ENCODE measurements around the gene VWA3A. TPM values are rescaled to one million over a fixed set of nuclear protein-coding genes. Genes with fewer than 3 reads are reported as not detected.

VWA3A gene
- total RNA-seq, 1 experiment from 2014 or later: not detected

DNA sequence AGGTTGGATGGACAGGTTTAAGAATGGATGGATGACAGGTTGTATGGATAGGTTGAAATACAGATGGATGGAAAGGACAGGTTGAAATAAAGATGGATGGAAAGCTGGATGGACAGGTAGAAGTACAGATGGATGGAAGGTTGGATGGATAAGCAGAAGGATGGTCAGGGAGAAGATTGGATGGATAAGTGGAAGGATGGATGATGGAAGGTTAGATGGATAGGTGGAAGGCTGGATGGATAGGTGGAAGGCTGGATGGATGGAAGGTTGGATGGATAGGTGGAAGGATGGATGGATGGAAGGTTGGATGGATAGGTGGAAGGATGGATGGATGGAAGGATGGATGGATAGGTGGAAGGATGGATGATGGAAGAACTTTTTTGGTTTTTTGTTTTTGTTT, 69.1 kb downstream of the VWA3A start:
- Histone ChIP-seq H4K20me1 (ENCODE audit: low read length) (no peaks in the 10 kb centered on the region), H3K27me3 (ENCODE audit: low read length) (no peaks in the 10 kb centered on the region), H3K9me3 (ENCODE audit: low read length) (no peaks in the 10 kb centered on the region), H3K9ac (ENCODE audit: low read length) (no peak overlapping the region), H3K36me3 (ENCODE audit: low read depth, low read length) (no peaks in the 10 kb centered on the region), H3K27ac (ENCODE audit: low read length) (no peak overlapping the region), H3F3A (ENCODE audit: low read length, unreplicated experiment) (no peaks in the 10 kb centered on the region), H3K79me2 (ENCODE audit: low read length) (no peaks in the 10 kb centered on the region), H3K4me1 (ENCODE audit: insufficient read depth, low read length) (no peaks in the 10 kb centered on the region), H3K4me3 (ENCODE audit: low read length) (no peak overlapping the region), H3K9me2 (replicated peaks; ENCODE audit: low read length) (no peaks in the 10 kb centered on the region), H3K4me2 (ENCODE audit: low read length) (no peak overlapping the region), H2AFZ (ENCODE audit: low read length) (no peak overlapping the region)
- no peak for DNase-seq
- ChIA-PET POLR2A (ENCODE audit: unreplicated experiment) (no interaction called here), CTCF (no interaction called here)
- ATAC-seq: no peak
- no TSS peak for BruUV-seq (replicated peaks)
- TF ChIP-seq, protein P1, sequence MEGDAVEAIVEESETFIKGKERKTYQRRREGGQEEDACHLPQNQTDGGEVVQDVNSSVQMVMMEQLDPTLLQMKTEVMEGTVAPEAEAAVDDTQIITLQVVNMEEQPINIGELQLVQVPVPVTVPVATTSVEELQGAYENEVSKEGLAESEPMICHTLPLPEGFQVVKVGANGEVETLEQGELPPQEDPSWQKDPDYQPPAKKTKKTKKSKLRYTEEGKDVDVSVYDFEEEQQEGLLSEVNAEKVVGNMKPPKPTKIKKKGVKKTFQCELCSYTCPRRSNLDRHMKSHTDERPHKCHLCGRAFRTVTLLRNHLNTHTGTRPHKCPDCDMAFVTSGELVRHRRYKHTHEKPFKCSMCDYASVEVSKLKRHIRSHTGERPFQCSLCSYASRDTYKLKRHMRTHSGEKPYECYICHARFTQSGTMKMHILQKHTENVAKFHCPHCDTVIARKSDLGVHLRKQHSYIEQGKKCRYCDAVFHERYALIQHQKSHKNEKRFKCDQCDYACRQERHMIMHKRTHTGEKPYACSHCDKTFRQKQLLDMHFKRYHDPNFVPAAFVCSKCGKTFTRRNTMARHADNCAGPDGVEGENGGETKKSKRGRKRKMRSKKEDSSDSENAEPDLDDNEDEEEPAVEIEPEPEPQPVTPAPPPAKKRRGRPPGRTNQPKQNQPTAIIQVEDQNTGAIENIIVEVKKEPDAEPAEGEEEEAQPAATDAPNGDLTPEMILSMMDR (conservative IDR thresholded peaks at IDR 0.05; ENCODE audit: low read depth, low read length): no peak
- TF ChIP-seq EZH2 (IDR thresholded peaks at IDR 0.05; ENCODE audit: low read length, unreplicated experiment) (no peak), EZH2phosphoT487 (IDR thresholded peaks at IDR 0.05; ENCODE audit: borderline replicate concordance, low read length) (no peak)
- intact Hi-C loops (cut with micrococcal nuclease): no loop called here

DNA sequence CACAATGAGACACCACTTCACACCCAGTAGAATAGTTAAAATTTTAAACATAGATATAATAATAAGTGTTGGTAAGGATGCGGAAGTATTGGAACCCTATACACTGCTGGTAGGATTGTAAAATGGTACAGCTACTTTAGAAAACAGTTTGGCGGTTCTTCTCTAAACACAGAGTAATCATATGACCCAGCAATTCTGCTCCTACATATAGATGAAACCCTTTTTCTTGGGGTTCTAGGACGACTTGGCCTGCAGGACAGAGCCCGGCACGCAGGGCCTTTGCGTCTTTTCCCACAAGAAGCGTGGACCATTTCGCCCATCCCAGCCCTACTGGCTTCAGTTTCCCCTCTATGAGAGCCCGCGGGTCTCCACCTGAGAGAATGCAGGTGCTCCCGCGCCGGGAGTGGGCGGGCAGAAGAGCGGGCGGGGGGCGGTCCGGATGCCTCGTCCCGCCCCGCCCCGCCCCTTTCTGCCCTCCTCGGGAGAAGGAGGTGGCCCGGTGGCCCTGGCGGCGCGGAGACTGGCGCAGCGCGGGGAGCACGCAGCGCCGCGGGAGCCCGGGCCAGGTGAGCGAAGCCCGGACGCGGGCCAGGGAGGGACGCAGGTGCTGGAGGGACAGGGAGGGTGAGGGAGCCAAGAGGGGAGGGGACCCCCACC, 69.8 kb downstream of the VWA3A start, which contains the start of gene SDR42E2:
Gene SDR42E2, plus strand, starts transcription at position 508 of the 657 bp plus-strand sequence. CDS start 3,077 bp downstream, outside the sequence.
- H3K4me2 ChIP-seq (ENCODE audit: low read length): no peak within 1 kb of the TSS
- no TSS peak for BruUV-seq (replicated peaks)
- H3K79me2 ChIP-seq (ENCODE audit: low read length): no peaks in the 10 kb centered on the region
- H3K9me3 ChIP-seq (ENCODE audit: low read length): no peaks in the 10 kb centered on the region
- no peaks in the 10 kb centered on the region for H3K4me1 ChIP-seq (ENCODE audit: insufficient read depth, low read length)
- H2AFZ ChIP-seq (ENCODE audit: low read length): no peak within 1 kb of the TSS
- no peaks in the 10 kb centered on the region for H3K27me3 ChIP-seq (ENCODE audit: low read length)
- DNase-seq: no peak
- H3K27ac ChIP-seq (ENCODE audit: low read length): no peak within 1 kb of the TSS
- ChIA-PET POLR2A (ENCODE audit: unreplicated experiment) (no interaction called here), CTCF (no interaction called here)
- H3F3A ChIP-seq (ENCODE audit: low read length, unreplicated experiment): no peaks in the 10 kb centered on the region
- TF ChIP-seq EZH2phosphoT487 (IDR thresholded peaks at IDR 0.05; ENCODE audit: borderline replicate concordance, low read length): no peak
- TF ChIP-seq EZH2 (IDR thresholded peaks at IDR 0.05; ENCODE audit: low read length, unreplicated experiment): no peak
- TF ChIP-seq, protein P1 (conservative IDR thresholded peaks at IDR 0.05; ENCODE audit: low read depth, low read length): no peak
- H3K9me2 ChIP-seq (replicated peaks; ENCODE audit: low read length): no peaks in the 10 kb centered on the region
- no peak within 1 kb of the TSS for H3K4me3 ChIP-seq (ENCODE audit: low read length)
- H3K9ac ChIP-seq (ENCODE audit: low read length): no peak within 1 kb of the TSS
- no peaks in the 10 kb centered on the region for H3K36me3 ChIP-seq (ENCODE audit: low read depth, low read length)
- no peaks in the 10 kb centered on the region for H4K20me1 ChIP-seq (ENCODE audit: low read length)
- no peak for ATAC-seq
- intact Hi-C loops (cut with micrococcal nuclease): no loop called here

DNA sequence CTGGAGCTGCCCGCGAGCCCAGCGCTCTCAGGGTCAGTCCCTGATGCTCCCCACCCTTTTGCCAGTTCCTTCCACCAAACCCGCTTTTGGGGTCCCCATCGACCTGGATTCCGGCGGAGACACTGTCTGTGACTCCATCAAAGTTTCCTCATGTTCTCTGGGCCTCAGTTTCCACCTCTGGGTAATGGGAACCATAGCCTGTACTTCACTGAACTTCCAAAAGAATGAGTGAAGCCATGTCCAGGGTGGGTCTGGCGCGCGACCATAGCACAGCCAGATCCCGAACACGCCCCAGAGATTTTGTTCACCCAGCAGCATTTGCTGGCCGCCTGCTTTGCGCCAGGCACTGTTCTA, 70.3 kb downstream of the VWA3A start:
- CTCF ChIA-PET: no interaction called here
- no peak for ATAC-seq
- no peaks in the 10 kb centered on the region for H4K20me1 ChIP-seq (ENCODE audit: low read length)

More for the DNA sequence above, 70.3 kb downstream of the VWA3A start:
- POLR2A ChIA-PET (ENCODE audit: unreplicated experiment): no interaction called here
- H3K36me3 ChIP-seq (ENCODE audit: low read depth, low read length): no peaks in the 10 kb centered on the region
- H3K4me2 ChIP-seq (ENCODE audit: low read length): no peak overlapping the region
- no peak overlapping the region for H3K4me3 ChIP-seq (ENCODE audit: low read length)
- no peaks in the 10 kb centered on the region for H3K27me3 ChIP-seq (ENCODE audit: low read length)
- H3K9me3 ChIP-seq (ENCODE audit: low read length): no peaks in the 10 kb centered on the region
- H3K9me2 ChIP-seq (replicated peaks; ENCODE audit: low read length): no peaks in the 10 kb centered on the region
- no peak overlapping the region for H3K27ac ChIP-seq (ENCODE audit: low read length)
- BruUV-seq (replicated peaks): no TSS peak
- H2AFZ ChIP-seq (ENCODE audit: low read length): no peak overlapping the region
- no peaks in the 10 kb centered on the region for H3K79me2 ChIP-seq (ENCODE audit: low read length)
- no peak for TF ChIP-seq EZH2 (IDR thresholded peaks at IDR 0.05; ENCODE audit: low read length, unreplicated experiment)
- TF ChIP-seq, protein P1 (conservative IDR thresholded peaks at IDR 0.05; ENCODE audit: low read depth, low read length): no peak
- no peak for TF ChIP-seq EZH2phosphoT487 (IDR thresholded peaks at IDR 0.05; ENCODE audit: borderline replicate concordance, low read length)
- H3K4me1 ChIP-seq (ENCODE audit: insufficient read depth, low read length): no peaks in the 10 kb centered on the region
- DNase-seq: no peak
- intact Hi-C loops (cut with micrococcal nuclease): no loop called here
- no peaks in the 10 kb centered on the region for H3F3A ChIP-seq (ENCODE audit: low read length, unreplicated experiment)
- H3K9ac ChIP-seq (ENCODE audit: low read length): no peak overlapping the region
